Measurements from ENCODE around the gene WWP2. TPM values are rescaled to one million over a fixed set of nuclear protein-coding genes. Genes with fewer than 3 reads are reported as not detected.
"Not testable (repeated sequence)": the region's sequence is repeated elsewhere in the genome, so short reads cannot be mapped to it uniquely, and the experiment has no call there.

The WWP2 gene
- total and polyA plus RNA-seq, 11 donors: 8.4 to 33.2 (median 23.5) TPM

DNA sequence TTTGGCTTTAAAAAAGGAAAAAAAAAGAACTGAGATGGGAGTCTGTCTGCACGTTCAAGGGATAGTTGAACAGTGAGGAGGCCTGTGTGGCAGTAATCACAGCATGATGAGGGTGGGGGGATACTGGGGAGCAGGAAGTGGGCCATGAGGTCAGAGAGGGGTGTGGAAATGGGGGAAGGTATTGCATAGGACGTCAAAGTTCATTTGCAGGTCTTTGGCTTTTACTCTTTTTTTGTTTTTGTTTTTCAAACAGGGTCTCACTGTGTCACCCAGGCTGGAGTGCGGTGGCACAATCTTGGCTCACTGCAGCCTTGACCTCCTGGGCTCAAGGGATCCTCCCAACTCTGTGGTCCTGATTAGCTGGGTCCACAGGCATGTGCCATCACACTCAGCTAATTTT, 19.0 kb downstream of the WWP2 start:
- TF ChIP-seq, protein P1, sequence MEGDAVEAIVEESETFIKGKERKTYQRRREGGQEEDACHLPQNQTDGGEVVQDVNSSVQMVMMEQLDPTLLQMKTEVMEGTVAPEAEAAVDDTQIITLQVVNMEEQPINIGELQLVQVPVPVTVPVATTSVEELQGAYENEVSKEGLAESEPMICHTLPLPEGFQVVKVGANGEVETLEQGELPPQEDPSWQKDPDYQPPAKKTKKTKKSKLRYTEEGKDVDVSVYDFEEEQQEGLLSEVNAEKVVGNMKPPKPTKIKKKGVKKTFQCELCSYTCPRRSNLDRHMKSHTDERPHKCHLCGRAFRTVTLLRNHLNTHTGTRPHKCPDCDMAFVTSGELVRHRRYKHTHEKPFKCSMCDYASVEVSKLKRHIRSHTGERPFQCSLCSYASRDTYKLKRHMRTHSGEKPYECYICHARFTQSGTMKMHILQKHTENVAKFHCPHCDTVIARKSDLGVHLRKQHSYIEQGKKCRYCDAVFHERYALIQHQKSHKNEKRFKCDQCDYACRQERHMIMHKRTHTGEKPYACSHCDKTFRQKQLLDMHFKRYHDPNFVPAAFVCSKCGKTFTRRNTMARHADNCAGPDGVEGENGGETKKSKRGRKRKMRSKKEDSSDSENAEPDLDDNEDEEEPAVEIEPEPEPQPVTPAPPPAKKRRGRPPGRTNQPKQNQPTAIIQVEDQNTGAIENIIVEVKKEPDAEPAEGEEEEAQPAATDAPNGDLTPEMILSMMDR (IDR thresholded peaks at IDR 0.05): no peak
- TF ChIP-seq POLR2A (IDR thresholded peaks at IDR 0.05): no peak
- WGBS, 4 donors: 79 to 89% (median 85%) methylated on average over 3 of the region's 3 CpGs
- Histone ChIP-seq H3K27ac (no peak overlapping the region), H3K27me3 (no peaks in the 10 kb centered on the region), H3K4me1 (no peaks in the 10 kb centered on the region), H3K4me3 (no peak overlapping the region), H3K36me3 (peaks cover 0 to 27% (median 9%) of the 10 kb centered on the region in 9 donors), H3K9me3 (peaks cover 0 to 4% (median 0%) of the 10 kb centered on the region in 12 donors)
- DNase-seq: no peak
- ATAC-seq: no peak
- intact Hi-C loops (cut with DNase I): no loop called here

DNA sequence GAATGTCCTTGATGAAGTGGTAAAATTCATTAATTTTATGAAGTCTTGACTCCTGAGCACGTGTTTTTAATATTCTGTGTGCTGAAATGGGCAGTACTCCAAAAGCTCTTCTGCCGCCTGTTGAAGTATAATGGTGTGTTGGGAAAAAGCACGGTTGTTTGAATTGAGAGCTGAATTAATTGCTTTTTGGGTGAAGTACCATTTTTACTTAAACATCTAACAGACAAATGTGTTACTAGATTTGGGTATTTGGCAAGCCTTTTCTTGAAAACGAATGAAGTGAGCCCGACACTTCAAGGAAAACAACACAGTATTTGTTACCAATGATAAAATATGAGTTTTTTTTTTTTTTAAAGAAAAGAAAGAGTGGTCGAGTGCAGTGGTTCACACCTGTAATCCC, 22.5 kb downstream of the WWP2 start:
- DNase-seq (no peak), ATAC-seq (no peak)
- TF ChIP-seq POLR2A (IDR thresholded peaks at IDR 0.05): no peak
- Histone ChIP-seq H3K4me1 (no peaks in the 10 kb centered on the region), H3K27me3 (no peaks in the 10 kb centered on the region), H3K4me3 (no peak overlapping the region), H3K9me3 (no peaks in the 10 kb centered on the region), H3K27ac (no peak overlapping the region), H3K36me3 (peaks cover 0 to 49% (median 38%) of the 10 kb centered on the region in 9 donors)
- 88 to 91% (median 90%) methylated on average over 6 of the region's 6 CpGs for WGBS, 4 donors
- intact Hi-C loops (cut with DNase I): no loop called here

DNA sequence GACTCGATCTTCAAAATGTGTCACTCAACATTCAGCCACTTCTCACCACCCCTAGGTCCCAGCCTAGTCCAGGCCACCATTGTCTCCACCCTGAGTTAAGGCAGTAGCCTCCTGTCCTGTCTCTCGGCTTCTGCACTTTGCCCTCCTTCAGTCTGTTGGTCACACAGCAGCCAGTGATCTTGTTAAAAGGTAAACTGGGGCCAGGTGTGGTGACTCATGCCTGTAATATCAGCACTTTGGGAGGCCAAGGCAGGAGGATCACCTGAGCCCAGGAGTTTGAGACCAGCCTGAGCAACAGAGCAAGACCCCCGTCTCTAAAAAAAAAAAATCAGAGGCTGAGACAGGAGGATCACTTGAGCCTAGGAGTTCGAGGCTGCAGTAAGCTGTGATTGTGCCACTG, 25.8 kb downstream of the WWP2 start:
- Histone ChIP-seq H3K27ac (no peak overlapping the region), H3K9me3 (no peaks in the 10 kb centered on the region), H3K4me3 (no peak overlapping the region), H3K36me3 (peaks cover 0 to 71% (median 49%) of the 10 kb centered on the region in 9 donors), H3K27me3 (no peaks in the 10 kb centered on the region), H3K4me1 (no peaks in the 10 kb centered on the region)
- DNase-seq (no peak), ATAC-seq (no peak)
- intact Hi-C loops (cut with DNase I): no loop called here
- TF ChIP-seq POLR2A (IDR thresholded peaks at IDR 0.05): no peak
- TF ChIP-seq, protein P1 (IDR thresholded peaks at IDR 0.05): no peak
- WGBS, 4 donors: 94 to 100% (median 98%) methylated on average over 4 of the region's 4 CpGs

DNA sequence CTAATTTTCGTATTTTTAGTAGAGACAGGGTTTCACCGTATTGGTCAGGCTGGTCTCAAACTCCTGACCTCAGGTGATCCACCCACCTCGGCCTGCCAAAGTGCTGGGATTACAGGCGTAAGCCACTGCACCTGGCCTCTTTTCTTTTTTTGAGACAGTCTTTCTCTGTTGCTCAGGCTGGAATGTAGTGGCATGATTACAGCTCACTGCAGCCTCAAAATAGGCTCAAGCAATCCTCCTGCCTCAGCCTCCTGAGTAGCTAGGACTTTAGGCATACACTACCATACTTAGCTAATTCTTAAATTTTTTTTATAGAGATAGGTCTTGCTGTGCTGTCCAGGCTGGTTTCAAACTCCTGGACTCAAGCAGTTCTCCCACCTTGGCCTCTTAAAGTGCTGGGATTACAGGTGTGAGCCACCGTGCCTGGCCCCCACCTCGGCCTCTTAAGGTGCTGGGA, 29.3 kb downstream of the WWP2 start:
- not testable (repeated sequence) for H3K4me1 ChIP-seq, H3K27me3 ChIP-seq, H3K4me3 ChIP-seq, ATAC-seq, H3K9me3 ChIP-seq, DNase-seq, H3K27ac ChIP-seq
- peaks cover 0 to 56% (median 35%) of the 10 kb centered on the region in 9 donors for H3K36me3 ChIP-seq
- intact Hi-C loops (cut with DNase I): loop anchor here in 2 of 10 donors (10.0 kb wide), 1 partner anchor 73 kb away; no protein-coding TSS in a partner anchor
- WGBS, 4 donors: 93 to 98% (median 96%) methylated on average over 6 of the region's 6 CpGs

DNA sequence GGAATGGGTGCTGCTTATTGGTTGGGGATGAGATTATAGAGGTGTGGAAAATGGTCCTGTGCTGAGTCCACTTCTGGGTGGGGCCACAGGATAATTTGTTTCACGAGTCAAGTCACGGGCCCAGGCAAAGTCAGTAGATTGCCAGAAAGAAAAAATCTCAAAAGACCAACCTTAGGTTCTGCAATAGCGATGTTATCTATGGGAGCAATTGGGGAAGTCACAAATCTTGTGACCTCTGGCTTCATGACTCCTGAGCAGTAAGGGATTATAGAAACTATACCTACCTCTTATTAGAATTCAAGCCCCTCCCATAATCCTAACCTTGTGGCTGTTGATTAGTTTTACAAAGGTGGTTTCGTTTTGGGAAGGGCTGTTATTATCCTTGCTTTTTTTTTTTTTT, 31.4 kb downstream of the WWP2 start:
- Histone ChIP-seq H3K4me1 (peaks cover 0 to 10% (median 0%) of the 10 kb centered on the region in 12 donors), H3K27me3 (no peaks in the 10 kb centered on the region), H3K27ac (no peak overlapping the region), H3K9me3 (no peaks in the 10 kb centered on the region), H3K36me3 (peaks cover 0 to 38% (median 19%) of the 10 kb centered on the region in 9 donors), H3K4me3 (no peak overlapping the region)
- WGBS, 4 donors: 94% methylated on average over 4 of the region's 4 CpGs
- no peak for ATAC-seq
- no peak for TF ChIP-seq POLR2A (IDR thresholded peaks at IDR 0.05)
- TF ChIP-seq, protein P1 (IDR thresholded peaks at IDR 0.05): no peak
- no peak for DNase-seq
- intact Hi-C loops (cut with DNase I): loop anchor here in 2 of 10 donors (10.0 kb wide), 1 partner anchor 71 kb away; no protein-coding TSS in a partner anchor
